Fibroblast of pulmonary artery (primary cell): ENCODE data around the gene KRT76.

ENCODE experiments used
- DNase-seq: peaks from one replicate; pipeline ENCODE4 v3.0.0-alpha.2; 2010; ENCODE audit warnings: low read depth
- H3K4me3 ChIP-seq: replicated peaks from 2 replicates; pipeline ENCODE4 v1.5.1; 2011; ENCODE audit warnings: low read depth, mild to moderate bottlenecking, control low read depth, low read length, moderate library complexity
- TF ChIP-seq, protein P1 (sequence below): IDR thresholded peaks from 2 replicates; pipeline ENCODE4 v1.5.1; 2011; ENCODE audit warnings: mild to moderate bottlenecking, control low read depth, low read length, inconsistent platforms; ENCODE audit errors: missing control alignments

The KRT76 gene

DNA sequence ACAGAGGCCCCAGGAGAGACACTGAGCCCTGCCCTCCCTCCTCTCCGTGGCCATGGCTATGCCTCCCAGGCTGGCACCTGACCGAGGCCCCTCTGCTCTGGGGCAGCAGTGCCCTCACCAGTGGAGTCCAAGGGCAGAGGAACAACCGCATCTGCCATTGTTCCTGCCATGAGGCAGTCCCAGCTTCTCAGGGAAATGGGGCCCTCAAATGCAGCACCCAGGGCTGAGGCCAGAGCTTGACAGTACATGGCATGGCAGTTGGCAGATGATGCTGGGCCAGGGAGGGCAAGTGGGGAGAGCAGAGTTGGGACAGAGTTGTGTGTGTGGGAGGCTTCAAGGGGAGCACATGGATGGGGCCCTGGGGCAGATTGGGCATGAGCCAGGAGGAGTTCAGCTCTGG lies 52.8 kb downstream of the KRT76 start:
- no peak overlapping the region for H3K4me3 ChIP-seq
- no peak for DNase-seq
- TF ChIP-seq, protein P1, sequence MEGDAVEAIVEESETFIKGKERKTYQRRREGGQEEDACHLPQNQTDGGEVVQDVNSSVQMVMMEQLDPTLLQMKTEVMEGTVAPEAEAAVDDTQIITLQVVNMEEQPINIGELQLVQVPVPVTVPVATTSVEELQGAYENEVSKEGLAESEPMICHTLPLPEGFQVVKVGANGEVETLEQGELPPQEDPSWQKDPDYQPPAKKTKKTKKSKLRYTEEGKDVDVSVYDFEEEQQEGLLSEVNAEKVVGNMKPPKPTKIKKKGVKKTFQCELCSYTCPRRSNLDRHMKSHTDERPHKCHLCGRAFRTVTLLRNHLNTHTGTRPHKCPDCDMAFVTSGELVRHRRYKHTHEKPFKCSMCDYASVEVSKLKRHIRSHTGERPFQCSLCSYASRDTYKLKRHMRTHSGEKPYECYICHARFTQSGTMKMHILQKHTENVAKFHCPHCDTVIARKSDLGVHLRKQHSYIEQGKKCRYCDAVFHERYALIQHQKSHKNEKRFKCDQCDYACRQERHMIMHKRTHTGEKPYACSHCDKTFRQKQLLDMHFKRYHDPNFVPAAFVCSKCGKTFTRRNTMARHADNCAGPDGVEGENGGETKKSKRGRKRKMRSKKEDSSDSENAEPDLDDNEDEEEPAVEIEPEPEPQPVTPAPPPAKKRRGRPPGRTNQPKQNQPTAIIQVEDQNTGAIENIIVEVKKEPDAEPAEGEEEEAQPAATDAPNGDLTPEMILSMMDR: no peak

DNA sequence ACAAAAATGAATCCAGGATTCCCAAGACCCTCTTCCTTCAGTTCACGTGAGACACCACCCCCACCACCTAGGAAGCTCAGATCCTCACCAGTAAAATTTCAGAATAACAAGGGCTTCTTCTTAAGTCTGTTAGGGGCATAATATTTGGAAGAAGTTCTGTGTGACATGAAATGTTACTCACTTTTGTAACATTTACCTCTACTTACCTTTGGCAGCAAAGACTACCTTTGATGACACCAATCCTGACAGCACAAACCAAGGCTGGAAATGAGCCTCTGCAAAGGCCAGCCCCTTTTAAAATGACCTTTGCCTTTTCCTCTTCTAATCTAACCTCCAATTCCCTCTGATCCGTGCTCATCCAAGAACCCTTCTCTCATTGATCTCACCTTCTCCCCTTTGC lies 54.5 kb downstream of the KRT76 start:
- H3K4me3 ChIP-seq: no peak overlapping the region
- DNase-seq: no peak
- TF ChIP-seq, protein P1: no peak

- no peak overlapping the region for H3K4me3 ChIP-seq
- TF ChIP-seq, protein P1: no peak
- no peak for DNase-seq
Measured at GRCh38 chr12:52721838-52722470, 55.2 kb downstream of the KRT76 start.

DNA sequence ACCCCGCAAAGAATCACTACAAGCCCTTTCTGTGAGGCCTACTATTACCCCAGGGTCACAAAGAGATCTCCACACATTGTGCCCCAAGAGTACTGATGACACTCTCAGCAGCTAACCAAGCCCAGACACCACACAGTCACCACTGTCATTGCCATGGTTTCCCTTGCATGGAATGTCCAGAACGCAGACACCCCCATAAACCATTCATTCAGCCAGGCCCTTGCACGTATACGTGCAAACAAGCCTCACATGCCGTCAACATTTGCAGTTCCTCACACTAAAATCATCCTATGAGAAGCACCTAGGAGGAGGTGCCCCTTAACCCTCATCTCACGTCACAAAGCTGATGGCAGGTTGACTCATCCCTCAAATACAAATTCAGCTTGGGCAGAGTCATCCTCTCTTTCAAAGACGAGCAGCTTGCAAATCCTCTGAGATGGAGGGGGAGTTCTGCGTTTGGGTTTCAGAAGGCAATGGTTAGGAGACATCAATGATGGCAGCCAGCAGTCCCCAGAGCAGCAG lies 56.7 kb downstream of the KRT76 start:
- no peak for DNase-seq
- TF ChIP-seq, protein P1: no peak
- no peak overlapping the region for H3K4me3 ChIP-seq
